ENCODE measurements around the gene KCTD18. TPM values are rescaled to one million over a fixed set of nuclear protein-coding genes. Genes with fewer than 3 reads are reported as not detected.
A peak's percentile ranks its signal among the peaks of the same experiment; 100 is the strongest.

KCTD18 gene
- polyA plus RNA-seq, 1 of the 3 experiments (the other 2 are of a cell fraction) = 8.0 TPM

- Histone ChIP-seq H3F3A (replicated peaks; ENCODE audit: insufficient read depth) (peaks cover 20% of the 10 kb centered on the region), H3K79me2 (ENCODE audit: insufficient read depth) (no peaks in the 10 kb centered on the region; the same call in 1 of the 2 replicates), H4K20me1 (ENCODE audit: insufficient read depth) (no peaks in the 10 kb centered on the region), H3K9ac (no peak overlapping the region), H3K27me3 (ENCODE audit: insufficient read depth) (no peaks in the 10 kb centered on the region), H3K4me2 (no peak overlapping the region), H3K36me3 (replicated peaks in 1 of 2; ENCODE audit: control insufficient read depth in 1 of 2, insufficient read depth in 2 of 2, low read length in 1 of 2) (peaks cover 10 to 38% of the 10 kb centered on the region in 2 experiments), H3K9me3 (no peaks in the 10 kb centered on the region), H3K9me2 (no peaks in the 10 kb centered on the region), H2AFZ (ENCODE audit: low read depth) (no peak overlapping the region), H3K27ac (ENCODE audit: low read depth in 2 of 2, low read length in 1 of 2) (peak overlapping the region in 1 of 2 experiments; percentile 16; a peak in 1 of 4 replicates), H3K4me1 (ENCODE audit: control insufficient read depth in 1 of 2, insufficient read depth in 2 of 2, low read depth in 1 of 2, low read length in 1 of 2) (peaks cover 14 to 15% of the 10 kb centered on the region in 2 experiments; a peak in 3 of 4 replicates), H3K4me3 (ENCODE audit: low read depth in 2 of 2, low read length in 1 of 2) (no peak overlapping the region)
- ChIA-PET CTCF (interaction anchor here (1.2 to 4.5 kb wide), 3 partner anchors 9 to 55 kb away, joined by 3 to 20 read pairs (median 4); partner anchors contain the start of gene KCTD18), POLR2A (no interaction called here)
- no peak for DNase-seq
- 57% methylated on average over 3 of the region's 4 CpGs for WGBS (ENCODE audit: low lambda C conversion rate)
- no peak for TF ChIP-seq USF2 (IDR thresholded peaks at IDR 0.05; ENCODE audit: borderline replicate concordance, low read depth, low read length)
- no peak for TF ChIP-seq RFX5 (IDR thresholded peaks at IDR 0.05; ENCODE audit: low read length)
- TF ChIP-seq ELF1 (IDR thresholded peaks at IDR 0.05) = no peak
- TF ChIP-seq NFIC (IDR thresholded peaks at IDR 0.05; ENCODE audit: borderline replicate concordance) = peak; percentile 20; the same call in 1 of the 2 replicates
- TF ChIP-seq EP300 (IDR thresholded peaks at IDR 0.05; ENCODE audit: borderline replicate concordance in 1 of 2, low read depth in 1 of 2, low read length in 1 of 2) = no peak; a peak in 1 of 4 replicates
- peak; percentile 70; the same call in 1 of the 2 replicates for TF ChIP-seq FOSL2 (IDR thresholded peaks at IDR 0.05; ENCODE audit: borderline replicate concordance, low read depth)
- 0 out of 2 replicates have a peak, but pooled peaks have one; percentile 13 for TF ChIP-seq MAX (IDR thresholded peaks at IDR 0.05; ENCODE audit: low read depth)
- TF ChIP-seq FOXJ3 (CRISPR knock-in tag; IDR thresholded peaks at IDR 0.05) = no peak
- peak; percentile 54 for TF ChIP-seq JUND (IDR thresholded peaks at IDR 0.05)
Observed at GRCh38 chr2:200454927-200455801, 54.7 kb downstream of the KCTD18 start.

GRCh38 chr2:200453853-200454534 lies 55.9 kb downstream of the KCTD18 start:
- 80% methylated on average over 5 of the region's 5 CpGs for WGBS (ENCODE audit: low lambda C conversion rate)
- POLR2A ChIA-PET = interaction anchor here (0.6 kb wide), 1 partner anchor 232 kb away, joined by 3 read pairs; no protein-coding TSS in a partner anchor
- CTCF ChIA-PET = interaction anchor here (0.7 to 4.5 kb wide), 3 partner anchors 12 to 27 kb away, joined by 3 to 20 read pairs (median 3); no protein-coding TSS in a partner anchor
- TF ChIP-seq ELF1 (IDR thresholded peaks at IDR 0.05) = no peak
- no peak for TF ChIP-seq NRF1 (IDR thresholded peaks at IDR 0.05; ENCODE audit: low read depth, low read length)
- no peak for TF ChIP-seq GABPA (IDR thresholded peaks at IDR 0.05; ENCODE audit: low read depth)
- no peak for TF ChIP-seq RCOR1 (IDR thresholded peaks at IDR 0.05; ENCODE audit: low read length)
- TF ChIP-seq YY1 (IDR thresholded peaks at IDR 0.05; ENCODE audit: low read depth) = no peak
- TF ChIP-seq IRF3 (IDR thresholded peaks at IDR 0.05; ENCODE audit: low read depth, low read length) = no peak
- TF ChIP-seq, protein P1, sequence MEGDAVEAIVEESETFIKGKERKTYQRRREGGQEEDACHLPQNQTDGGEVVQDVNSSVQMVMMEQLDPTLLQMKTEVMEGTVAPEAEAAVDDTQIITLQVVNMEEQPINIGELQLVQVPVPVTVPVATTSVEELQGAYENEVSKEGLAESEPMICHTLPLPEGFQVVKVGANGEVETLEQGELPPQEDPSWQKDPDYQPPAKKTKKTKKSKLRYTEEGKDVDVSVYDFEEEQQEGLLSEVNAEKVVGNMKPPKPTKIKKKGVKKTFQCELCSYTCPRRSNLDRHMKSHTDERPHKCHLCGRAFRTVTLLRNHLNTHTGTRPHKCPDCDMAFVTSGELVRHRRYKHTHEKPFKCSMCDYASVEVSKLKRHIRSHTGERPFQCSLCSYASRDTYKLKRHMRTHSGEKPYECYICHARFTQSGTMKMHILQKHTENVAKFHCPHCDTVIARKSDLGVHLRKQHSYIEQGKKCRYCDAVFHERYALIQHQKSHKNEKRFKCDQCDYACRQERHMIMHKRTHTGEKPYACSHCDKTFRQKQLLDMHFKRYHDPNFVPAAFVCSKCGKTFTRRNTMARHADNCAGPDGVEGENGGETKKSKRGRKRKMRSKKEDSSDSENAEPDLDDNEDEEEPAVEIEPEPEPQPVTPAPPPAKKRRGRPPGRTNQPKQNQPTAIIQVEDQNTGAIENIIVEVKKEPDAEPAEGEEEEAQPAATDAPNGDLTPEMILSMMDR (IDR thresholded peaks at IDR 0.05) = no peak
- TF ChIP-seq FOXJ3 (CRISPR knock-in tag; IDR thresholded peaks at IDR 0.05) = no peak
- TF ChIP-seq, protein P2, sequence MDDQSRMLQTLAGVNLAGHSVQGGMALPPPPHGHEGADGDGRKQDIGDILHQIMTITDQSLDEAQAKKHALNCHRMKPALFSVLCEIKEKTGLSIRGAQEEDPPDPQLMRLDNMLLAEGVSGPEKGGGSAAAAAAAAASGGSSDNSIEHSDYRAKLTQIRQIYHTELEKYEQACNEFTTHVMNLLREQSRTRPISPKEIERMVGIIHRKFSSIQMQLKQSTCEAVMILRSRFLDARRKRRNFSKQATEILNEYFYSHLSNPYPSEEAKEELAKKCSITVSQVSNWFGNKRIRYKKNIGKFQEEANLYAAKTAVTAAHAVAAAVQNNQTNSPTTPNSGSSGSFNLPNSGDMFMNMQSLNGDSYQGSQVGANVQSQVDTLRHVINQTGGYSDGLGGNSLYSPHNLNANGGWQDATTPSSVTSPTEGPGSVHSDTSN (IDR thresholded peaks at IDR 0.05) = no peak
- no peak for TF ChIP-seq FOSL2 (IDR thresholded peaks at IDR 0.05; ENCODE audit: borderline replicate concordance, low read depth)
- TF ChIP-seq TEAD4 (IDR thresholded peaks at IDR 0.05; ENCODE audit: borderline replicate concordance, insufficient read depth) = no peak
- no peak for TF ChIP-seq SMC3 (IDR thresholded peaks at IDR 0.05; ENCODE audit: low read depth, low read length)
- no peak for TF ChIP-seq MXI1 (IDR thresholded peaks at IDR 0.05; ENCODE audit: low read depth, low read length)
- no peak for TF ChIP-seq JUND (IDR thresholded peaks at IDR 0.05)
- TF ChIP-seq CHD2 (IDR thresholded peaks at IDR 0.05; ENCODE audit: low read length, partially characterized antibody) = no peak

More at GRCh38 chr2:200453853-200454534, 55.9 kb downstream of the KCTD18 start:
- Histone ChIP-seq H3K27ac (ENCODE audit: low read depth in 2 of 2, low read length in 1 of 2) (no peak overlapping the region), H3F3A (replicated peaks; ENCODE audit: insufficient read depth) (peaks cover 20% of the 10 kb centered on the region), H3K27me3 (ENCODE audit: insufficient read depth) (no peaks in the 10 kb centered on the region), H2AFZ (ENCODE audit: low read depth) (no peak overlapping the region), H3K9me2 (no peaks in the 10 kb centered on the region), H4K20me1 (ENCODE audit: insufficient read depth) (no peaks in the 10 kb centered on the region), H3K9ac (no peak overlapping the region), H3K9me3 (no peaks in the 10 kb centered on the region), H3K4me2 (no peak overlapping the region), H3K4me1 (ENCODE audit: control insufficient read depth in 1 of 2, insufficient read depth in 2 of 2, low read depth in 1 of 2, low read length in 1 of 2) (peaks cover 14 to 15% of the 10 kb centered on the region in 2 experiments; a peak in 3 of 4 replicates), H3K79me2 (ENCODE audit: insufficient read depth) (no peaks in the 10 kb centered on the region; the same call in 1 of the 2 replicates), H3K4me3 (ENCODE audit: low read depth in 2 of 2, low read length in 1 of 2) (no peak overlapping the region), H3K36me3 (replicated peaks in 1 of 2; ENCODE audit: control insufficient read depth in 1 of 2, insufficient read depth in 2 of 2, low read length in 1 of 2) (peaks cover 10 to 31% of the 10 kb centered on the region in 2 experiments)
- no peak for DNase-seq

Measured in SK-N-SH (cell line).